ENCODE results near the gene SIGLEC7.
"Not testable (repeated sequence)": the region's sequence is repeated elsewhere in the genome, so short reads cannot be mapped to it uniquely, and the experiment has no call there.

Gene SIGLEC7

GRCh38 chr19:51169283-51169918, 27.3 kb downstream of the SIGLEC7 start:
- H3K4me1 ChIP-seq (ENCODE audit: control insufficient read depth, insufficient read depth, low read length); POLR2A ChIA-PET; H3K36me3 ChIP-seq (ENCODE audit: control insufficient read depth in 2 of 2, insufficient read depth in 1 of 2, low read length in 2 of 2); H3K4me3 ChIP-seq (ENCODE audit: low read depth, low read length); H3K9me3 ChIP-seq (ENCODE audit: control insufficient read depth, insufficient read depth, low read depth, low read length); H3K27ac ChIP-seq (ENCODE audit: extremely low read depth, low read depth, low read length): not testable (repeated sequence)
- TF ChIP-seq, protein P1, sequence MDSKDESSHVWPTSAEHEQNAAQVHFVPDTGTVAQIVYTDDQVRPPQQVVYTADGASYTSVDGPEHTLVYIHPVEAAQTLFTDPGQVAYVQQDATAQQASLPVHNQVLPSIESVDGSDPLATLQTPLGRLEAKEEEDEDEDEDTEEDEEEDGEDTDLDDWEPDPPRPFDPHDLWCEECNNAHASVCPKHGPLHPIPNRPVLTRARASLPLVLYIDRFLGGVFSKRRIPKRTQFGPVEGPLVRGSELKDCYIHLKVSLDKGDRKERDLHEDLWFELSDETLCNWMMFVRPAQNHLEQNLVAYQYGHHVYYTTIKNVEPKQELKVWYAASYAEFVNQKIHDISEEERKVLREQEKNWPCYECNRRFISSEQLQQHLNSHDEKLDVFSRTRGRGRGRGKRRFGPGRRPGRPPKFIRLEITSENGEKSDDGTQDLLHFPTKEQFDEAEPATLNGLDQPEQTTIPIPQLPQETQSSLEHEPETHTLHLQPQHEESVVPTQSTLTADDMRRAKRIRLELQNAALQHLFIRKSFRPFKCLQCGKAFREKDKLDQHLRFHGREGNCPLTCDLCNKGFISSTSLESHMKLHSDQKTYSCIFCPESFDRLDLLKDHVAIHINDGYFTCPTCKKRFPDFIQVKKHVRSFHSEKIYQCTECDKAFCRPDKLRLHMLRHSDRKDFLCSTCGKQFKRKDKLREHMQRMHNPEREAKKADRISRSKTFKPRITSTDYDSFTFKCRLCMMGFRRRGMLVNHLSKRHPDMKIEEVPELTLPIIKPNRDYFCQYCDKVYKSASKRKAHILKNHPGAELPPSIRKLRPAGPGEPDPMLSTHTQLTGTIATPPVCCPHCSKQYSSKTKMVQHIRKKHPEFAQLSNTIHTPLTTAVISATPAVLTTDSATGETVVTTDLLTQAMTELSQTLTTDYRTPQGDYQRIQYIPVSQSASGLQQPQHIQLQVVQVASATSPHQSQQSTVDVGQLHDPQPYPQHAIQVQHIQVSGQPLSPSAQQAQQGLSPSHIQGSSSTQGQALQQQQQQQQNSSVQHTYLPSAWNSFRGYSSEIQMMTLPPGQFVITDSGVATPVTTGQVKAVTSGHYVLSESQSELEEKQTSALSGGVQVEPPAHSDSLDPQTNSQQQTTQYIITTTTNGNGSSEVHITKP (tag by site-specific recombination; IDR thresholded peaks at IDR 0.05), result peak; percentile 14; the same call in 1 of the 2 replicates
- TF ChIP-seq CTCF (tag by site-specific recombination; IDR thresholded peaks at IDR 0.05) (peak; percentile 75), ZNF335 (tag by site-specific recombination; conservative IDR thresholded peaks at IDR 0.05) (peak; percentile 42), ZNF2 (tag by site-specific recombination; IDR thresholded peaks at IDR 0.05) (0 out of 2 replicates have a peak, but pooled peaks have one; percentile 36), ZNF654 (tag by site-specific recombination; IDR thresholded peaks at IDR 0.05; ENCODE audit: low read depth) (peak; percentile 66)
- CTCF ChIA-PET, result interaction anchor here (1.0 to 4.2 kb wide), 5 partner anchors 9 to 97 kb away, joined by 3 to 44 read pairs (median 6); no protein-coding TSS in a partner anchor

GRCh38 chr19:51172223-51172622, 30.1 kb downstream of the SIGLEC7 start:
- H3K9me3 ChIP-seq (ENCODE audit: control insufficient read depth, insufficient read depth, low read depth, low read length), result no peaks in the 10 kb centered on the region
- H3K4me1 ChIP-seq (ENCODE audit: control insufficient read depth, insufficient read depth, low read length), result no peaks in the 10 kb centered on the region; the same call in 1 of the 2 replicates
- no peaks in the 10 kb centered on the region for H3K36me3 ChIP-seq (ENCODE audit: control insufficient read depth in 2 of 2, insufficient read depth in 1 of 2, low read length in 2 of 2)
- ChIA-PET CTCF (no interaction called here), POLR2A (no interaction called here)
- TF ChIP-seq SP7 (tag by site-specific recombination; IDR thresholded peaks at IDR 0.05) (no peak), REPIN1 (tag by site-specific recombination; IDR thresholded peaks at IDR 0.05; ENCODE audit: low read depth) (no peak), ZNF132 (tag by site-specific recombination; IDR thresholded peaks at IDR 0.05; ENCODE audit: borderline replicate concordance) (no peak), ZBTB20 (tag by site-specific recombination; IDR thresholded peaks at IDR 0.05) (no peak), SP2 (tag by site-specific recombination; IDR thresholded peaks at IDR 0.05) (no peak)
- H3K4me3 ChIP-seq (ENCODE audit: low read depth, low read length), result no peak overlapping the region
- H3K27ac ChIP-seq (ENCODE audit: extremely low read depth, low read depth, low read length), result no peak overlapping the region

DNA sequence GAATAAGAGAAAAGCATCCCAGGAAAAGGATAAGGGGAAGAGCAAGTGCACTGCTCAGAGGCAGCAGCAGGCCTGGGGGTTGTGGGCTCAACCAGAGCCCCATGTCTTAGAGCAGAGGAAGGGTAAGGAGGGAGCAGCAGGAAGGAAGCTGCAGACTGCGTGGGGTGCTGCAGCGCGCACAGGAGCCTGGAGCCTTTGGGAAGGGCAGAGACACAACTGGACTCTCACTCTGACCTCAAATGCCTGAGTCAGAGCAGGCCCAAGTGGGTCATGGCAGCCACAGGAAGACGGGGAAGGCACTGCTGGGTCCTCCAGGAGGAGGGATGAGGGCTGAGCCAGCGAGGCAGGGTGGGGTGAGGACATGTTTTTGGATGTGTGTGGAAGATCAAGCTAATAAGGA, 31.6 kb downstream of the SIGLEC7 start:
- H3K36me3 ChIP-seq (ENCODE audit: control insufficient read depth in 2 of 2, insufficient read depth in 1 of 2, low read length in 2 of 2), result no peaks in the 10 kb centered on the region
- POLR2A ChIA-PET, result no interaction called here
- TF ChIP-seq ZNF692 (tag by site-specific recombination; IDR thresholded peaks at IDR 0.05), result no peak
- TF ChIP-seq ZNF548 (tag by site-specific recombination; IDR thresholded peaks at IDR 0.05), result no peak
- TF ChIP-seq, protein P1 (tag by site-specific recombination; IDR thresholded peaks at IDR 0.05), result no peak
- TF ChIP-seq ZNF747 (tag by site-specific recombination; IDR thresholded peaks at IDR 0.05), result no peak
- TF ChIP-seq ZNF394 (tag by site-specific recombination; IDR thresholded peaks at IDR 0.05; ENCODE audit: borderline replicate concordance), result no peak
- TF ChIP-seq GLIS1 (tag by site-specific recombination; IDR thresholded peaks at IDR 0.05), result no peak
- no peak for TF ChIP-seq ZNF366 (tag by site-specific recombination; conservative IDR thresholded peaks at IDR 0.05)
- TF ChIP-seq, protein P2, sequence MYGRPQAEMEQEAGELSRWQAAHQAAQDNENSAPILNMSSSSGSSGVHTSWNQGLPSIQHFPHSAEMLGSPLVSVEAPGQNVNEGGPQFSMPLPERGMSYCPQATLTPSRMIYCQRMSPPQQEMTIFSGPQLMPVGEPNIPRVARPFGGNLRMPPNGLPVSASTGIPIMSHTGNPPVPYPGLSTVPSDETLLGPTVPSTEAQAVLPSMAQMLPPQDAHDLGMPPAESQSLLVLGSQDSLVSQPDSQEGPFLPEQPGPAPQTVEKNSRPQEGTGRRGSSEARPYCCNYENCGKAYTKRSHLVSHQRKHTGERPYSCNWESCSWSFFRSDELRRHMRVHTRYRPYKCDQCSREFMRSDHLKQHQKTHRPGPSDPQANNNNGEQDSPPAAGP (tag by site-specific recombination; IDR thresholded peaks at IDR 0.05), result no peak
- no peak for TF ChIP-seq ZNF239 (tag by site-specific recombination; IDR thresholded peaks at IDR 0.05)
- H3K27ac ChIP-seq (ENCODE audit: extremely low read depth, low read depth, low read length), result no peak overlapping the region
- H3K4me3 ChIP-seq (ENCODE audit: low read depth, low read length), result no peak overlapping the region
- CTCF ChIA-PET, result interaction anchor here (0.7 to 1.7 kb wide), 3 partner anchors 15 to 88 kb away, joined by 3 to 9 read pairs (median 4); no protein-coding TSS in a partner anchor
- H3K9me3 ChIP-seq (ENCODE audit: control insufficient read depth, insufficient read depth, low read depth, low read length), result no peaks in the 10 kb centered on the region
- H3K4me1 ChIP-seq (ENCODE audit: control insufficient read depth, insufficient read depth, low read length), result no peaks in the 10 kb centered on the region; the same call in 1 of the 2 replicates

Measured in HEK293 (cell line).